Activated CD8-positive, alpha-beta memory T cell treated with anti-CD3 and anti-CD28 coated beads, Interleukin-2, amount 50 U/mL, for 4 hours (primary cell): ENCODE measurements around the gene USP9X.
"Not testable (repeated sequence)": the region's sequence is repeated elsewhere in the genome, so short reads cannot be mapped to it uniquely, and the experiment has no call there.

Experiments
- DNase-seq: peaks from one replicate; pipeline ENCODE4 v3.0.0-alpha.2; 2020

Gene USP9X

GRCh38 chrX:41085878-41086626 is 807 bp downstream of the USP9X start:
- peak; percentile 43 for DNase-seq

GRCh38 chrX:41086627-41086932 is 1.3 kb downstream of the USP9X start:
- no peak for DNase-seq

- DNase-seq: no peak
These were observed 2.0 kb downstream of the USP9X start for GRCh38 chrX:41087201-41087600.

GRCh38 chrX:41090568-41091238 is 5.5 kb downstream of the USP9X start:
- DNase-seq: no peak

- no peak for DNase-seq
These were observed 7.5 kb downstream of the USP9X start for GRCh38 chrX:41092776-41093175.

GRCh38 chrX:41095174-41095573 is 9.9 kb downstream of the USP9X start:
- no peak for DNase-seq

- DNase-seq: no peak
These were observed 10.7 kb downstream of the USP9X start for GRCh38 chrX:41095908-41096307.

GRCh38 chrX:41096339-41096955 is 11.2 kb downstream of the USP9X start:
- DNase-seq: no peak

GRCh38 chrX:41097326-41097725 is 12.1 kb downstream of the USP9X start:
- no peak for DNase-seq

- no peak for DNase-seq
These were observed 15.0 kb downstream of the USP9X start for GRCh38 chrX:41100200-41100599.

GRCh38 chrX:41100819-41101218 is 15.6 kb downstream of the USP9X start:
- no peak for DNase-seq

- no peak for DNase-seq
These were observed 19.8 kb downstream of the USP9X start for GRCh38 chrX:41105005-41105404.

GRCh38 chrX:41106257-41106656 is 21.0 kb downstream of the USP9X start:
- DNase-seq: not testable (repeated sequence)

- no peak for DNase-seq
These were observed 22.8 kb downstream of the USP9X start for GRCh38 chrX:41108007-41108406.

GRCh38 chrX:41108463-41109205 is 23.4 kb downstream of the USP9X start:
- no peak for DNase-seq

GRCh38 chrX:41110801-41111625 is 25.8 kb downstream of the USP9X start:
- DNase-seq: no peak

GRCh38 chrX:41115104-41115425 is 29.8 kb downstream of the USP9X start:
- DNase-seq: not testable (repeated sequence)

GRCh38 chrX:41116948-41117347 is 31.7 kb downstream of the USP9X start:
- no peak for DNase-seq

- DNase-seq: no peak
These were observed 32.9 kb downstream of the USP9X start for GRCh38 chrX:41118156-41118555.

GRCh38 chrX:41119803-41120202 is 34.6 kb downstream of the USP9X start:
- DNase-seq: no peak

- DNase-seq: no peak
These were observed 36.5 kb downstream of the USP9X start for GRCh38 chrX:41121766-41122165.

GRCh38 chrX:41122664-41123257 is 37.5 kb downstream of the USP9X start:
- DNase-seq: no peak
